SK-N-SH (cell line): ENCODE results near the gene BCL11A. TPM values are rescaled to one million over a fixed set of nuclear protein-coding genes. Genes with fewer than 3 reads are reported as not detected.

Source experiments
- CTCF ChIA-PET: fragments of 300-600, 350-600 bp; formaldehyde crosslinking; extraction: SDS; loops from one replicate; lab custom pipeline; 2021; lab: Yijun Ruan, JAX
- POLR2A ChIA-PET: fragments of 350-600 bp; sonication (Branson Sonifier 250); formaldehyde crosslinking; extraction: SDS; loops from one replicate; lab custom pipeline; 2020; ENCODE audit warnings: antibody characterized with exemption, inconsistent platforms; lab: Yijun Ruan, JAX
- DNase-seq: peaks from one replicate; pipeline ENCODE4 v3.0.0; 2012
- H2AFZ ChIP-seq: fragments of 200-600 bp; sonication (generic); 2 replicates; pipeline ENCODE4 v1.8.1; 2016; ENCODE audit warnings: antibody characterized with exemption, mild to moderate bottlenecking, low read depth
- H3F3A ChIP-seq: fragments of 200-600 bp; sonication (generic); replicated peaks from 2 replicates; pipeline ENCODE3; 2016; ENCODE audit warnings: antibody characterized with exemption, mild to moderate bottlenecking; ENCODE audit not compliant: insufficient read depth
- H3K27ac ChIP-seq, 2 experiments: fragments of 200-500 bp in 1 of 2; fragments of 200-600 bp in 1 of 2; sonication (Bioruptor generic) in 1 of 2; sonication (generic), shearing (Covaris generic) in 1 of 2; 2 replicates each; pipeline versions ENCODE4 v1.5.1 to v1.6.1; 2014 to 2016; ENCODE audit warnings: low read depth in 2 of 2, inconsistent platforms in 1 of 2, low read length in 1 of 2, mild to moderate bottlenecking in 1 of 2, mixed read lengths in 1 of 2
- H3K27me3 ChIP-seq: fragments of 200-600 bp; sonication (generic), shearing (Covaris generic); 2 replicates; pipeline ENCODE4 v1.6.1; 2016; ENCODE audit warnings: mixed run types; ENCODE audit not compliant: insufficient read depth
- H3K36me3 ChIP-seq, 2 experiments: fragments of 200-500 bp in 1 of 2; fragments of 200-600 bp in 1 of 2; sonication (Bioruptor generic) in 1 of 2; sonication (generic) in 1 of 2; replicated peaks in 1 of 2; 2 replicates each; pipeline versions ENCODE3 to v1.5.1; 2014 to 2016; ENCODE audit warnings: low read length in 1 of 2, mild to moderate bottlenecking in 1 of 2; ENCODE audit not compliant: insufficient read depth in 2 of 2, control insufficient read depth in 1 of 2
- H3K4me1 ChIP-seq, 2 experiments: fragments of 200-500 bp in 1 of 2; fragments of 200-600 bp in 1 of 2; sonication (Bioruptor generic) in 1 of 2; sonication (generic), shearing (Covaris generic) in 1 of 2; 2 replicates each; pipeline versions ENCODE4 v1.5.1 to v1.6.1; 2014 to 2016; ENCODE audit warnings: low read depth in 1 of 2, low read length in 1 of 2, mixed run types in 1 of 2; ENCODE audit not compliant: insufficient read depth in 2 of 2, control insufficient read depth in 1 of 2
- H3K4me2 ChIP-seq: fragments of 200-600 bp; sonication (generic), shearing (Covaris generic); 2 replicates; pipeline ENCODE4 v1.6.1; 2017; ENCODE audit warnings: mixed run types
- H3K4me3 ChIP-seq, 2 experiments: fragments of 200-500 bp in 1 of 2; fragments of 200-600 bp in 1 of 2; sonication (Bioruptor generic) in 1 of 2; sonication (generic), shearing (Covaris generic) in 1 of 2; 2 replicates each; pipeline versions ENCODE4 v1.5.1 to v1.8.1; 2014 to 2016; ENCODE audit warnings: low read depth in 2 of 2, inconsistent platforms in 1 of 2, low read length in 1 of 2, mild to moderate bottlenecking in 1 of 2, mixed read lengths in 1 of 2, moderate library complexity in 1 of 2
- H3K79me2 ChIP-seq: fragments of 200-600 bp; sonication (generic); 2 replicates; pipeline ENCODE4 v1.8.1; 2017; ENCODE audit warnings: mild to moderate bottlenecking; ENCODE audit not compliant: insufficient read depth
- H3K9ac ChIP-seq: fragments of 200-600 bp; sonication (generic); 2 replicates; pipeline ENCODE4 v1.6.1; 2017; ENCODE audit warnings: mixed run types
- H3K9me2 ChIP-seq: fragments of 200-600 bp; sonication (generic); 2 replicates; pipeline ENCODE4 v1.6.1; 2017; ENCODE audit warnings: mixed run types
- H3K9me3 ChIP-seq: fragments of 200-600 bp; sonication (generic); 2 replicates; pipeline ENCODE4 v1.6.1; 2017; ENCODE audit warnings: mixed run types, mild to moderate bottlenecking, moderate library complexity
- H4K20me1 ChIP-seq: fragments of 200-600 bp; sonication (generic); 2 replicates; pipeline ENCODE4 v1.6.1; 2017; ENCODE audit warnings: mild to moderate bottlenecking, mixed run types; ENCODE audit not compliant: insufficient read depth
- CHD2 ChIP-seq: fragments of 150-350 bp; IDR thresholded peaks from 2 replicates; pipeline ENCODE4 v1.6.1; 2018; ENCODE audit warnings: low read length; ENCODE audit not compliant: partially characterized antibody
- EZH2phosphoT487 ChIP-seq: fragments of 200-600 bp; sonication (generic); IDR thresholded peaks from 2 replicates; pipeline ENCODE4 v1.6.1; 2017; ENCODE audit warnings: low read depth, mixed run types, mild to moderate bottlenecking, antibody characterized with exemption, moderate library complexity, borderline replicate concordance
- FOXJ3 ChIP-seq: sonication (generic); formaldehyde crosslinking; IDR thresholded peaks from 2 replicates; pipeline ENCODE4 v1.5.1; 2020; ENCODE audit warnings: mild to moderate bottlenecking, missing genetic modification reagents
- JUND ChIP-seq: IDR thresholded peaks from 2 replicates; pipeline ENCODE4 v1.4.0; 2012
- NFIC ChIP-seq: IDR thresholded peaks from 2 replicates; pipeline ENCODE4 v1.4.0; 2012; ENCODE audit warnings: borderline replicate concordance
- RCOR1 ChIP-seq: fragments of 150-350 bp; IDR thresholded peaks from 2 replicates; pipeline ENCODE4 v1.6.1; 2017; ENCODE audit warnings: antibody characterized with exemption, low read length
- TAF1 ChIP-seq: IDR thresholded peaks from 2 replicates; pipeline ENCODE4 v1.6.1; 2012; ENCODE audit warnings: low read depth, mild to moderate bottlenecking, low read length, moderate library complexity, borderline replicate concordance
- YY1 ChIP-seq: IDR thresholded peaks from 2 replicates; pipeline ENCODE4 v1.4.0; 2012; ENCODE audit warnings: low read depth, mild to moderate bottlenecking
- WGBS: methylation state at CpG from one replicate; pipeline ENCODE4 v1.1.6; 2017; ENCODE audit warnings: low lambda C conversion rate; 5-methylcytosine and 5-hydroxymethylcytosine counted together
- polyA plus RNA-seq, 3 experiments: library from polyadenylated mRNA; depleted of rRNA; stranded (reverse); fragments of >200 nt; gene quantifications; 2 replicates each; pipeline ENCODE4 v1.2.3, GENCODE V29; 2012
- TF ChIP-seq, protein P1 (sequence below): fragments of 200-600 bp; sonication (generic); IDR thresholded peaks from 2 replicates; pipeline ENCODE4 v1.6.1; 2017; ENCODE audit warnings: antibody characterized with exemption, mild to moderate bottlenecking, moderate library complexity
- TF ChIP-seq, protein P2 (sequence below): IDR thresholded peaks from 2 replicates; pipeline ENCODE4; 2012

Gene BCL11A
- polyA plus RNA-seq, 1 of the 3 experiments (the other 2 are of a cell fraction), result 1.9 TPM

DNA sequence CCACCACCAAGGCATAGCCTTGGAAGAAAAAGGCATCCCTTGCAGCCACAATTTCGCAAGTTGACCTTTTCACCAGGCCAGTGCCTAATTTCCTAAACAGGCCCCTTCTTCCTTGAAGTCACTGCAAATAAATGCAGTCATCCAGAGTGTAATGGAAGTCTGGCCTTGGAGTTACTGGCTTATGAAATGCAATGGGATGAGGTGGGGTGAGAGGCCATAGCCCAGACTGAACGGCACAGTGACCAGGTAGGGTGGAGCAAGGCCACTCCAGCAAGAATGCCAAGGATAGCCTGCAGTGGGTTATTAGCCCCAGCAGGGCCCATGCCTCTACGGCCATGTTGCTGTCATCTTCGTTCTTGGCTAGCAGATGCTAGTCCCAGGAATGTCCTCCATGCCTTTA, 68.4 kb downstream of the BCL11A start:
- no peaks in the 10 kb centered on the region for H3K27me3 ChIP-seq
- H3K36me3 ChIP-seq, result no peaks in the 10 kb centered on the region
- POLR2A ChIA-PET, result no interaction called here
- peaks cover 25% of the 10 kb centered on the region for H3F3A ChIP-seq
- no peak overlapping the region for H3K4me3 ChIP-seq
- no peaks in the 10 kb centered on the region for H4K20me1 ChIP-seq
- DNase-seq, result no peak
- no peak overlapping the region for H3K9ac ChIP-seq
- H3K79me2 ChIP-seq, result peaks cover 14% of the 10 kb centered on the region; the same call in 1 of the 2 replicates
- H2AFZ ChIP-seq, result no peak overlapping the region
- H3K4me2 ChIP-seq, result no peak overlapping the region
- no peaks in the 10 kb centered on the region for H3K9me2 ChIP-seq
- CTCF ChIA-PET, result no interaction called here
- peaks cover 0 to 35% of the 10 kb centered on the region in 2 experiments; a peak in 3 of 4 replicates for H3K4me1 ChIP-seq
- peak overlapping the region in 1 of 2 experiments; percentile 97; a peak in 1 of 4 replicates for H3K27ac ChIP-seq
- TF ChIP-seq CHD2 (no peak), FOXJ3 (CRISPR knock-in tag) (no peak), JUND (no peak), YY1 (no peak), EZH2phosphoT487 (no peak), TAF1 (no peak), RCOR1 (no peak)
- TF ChIP-seq, protein P1, sequence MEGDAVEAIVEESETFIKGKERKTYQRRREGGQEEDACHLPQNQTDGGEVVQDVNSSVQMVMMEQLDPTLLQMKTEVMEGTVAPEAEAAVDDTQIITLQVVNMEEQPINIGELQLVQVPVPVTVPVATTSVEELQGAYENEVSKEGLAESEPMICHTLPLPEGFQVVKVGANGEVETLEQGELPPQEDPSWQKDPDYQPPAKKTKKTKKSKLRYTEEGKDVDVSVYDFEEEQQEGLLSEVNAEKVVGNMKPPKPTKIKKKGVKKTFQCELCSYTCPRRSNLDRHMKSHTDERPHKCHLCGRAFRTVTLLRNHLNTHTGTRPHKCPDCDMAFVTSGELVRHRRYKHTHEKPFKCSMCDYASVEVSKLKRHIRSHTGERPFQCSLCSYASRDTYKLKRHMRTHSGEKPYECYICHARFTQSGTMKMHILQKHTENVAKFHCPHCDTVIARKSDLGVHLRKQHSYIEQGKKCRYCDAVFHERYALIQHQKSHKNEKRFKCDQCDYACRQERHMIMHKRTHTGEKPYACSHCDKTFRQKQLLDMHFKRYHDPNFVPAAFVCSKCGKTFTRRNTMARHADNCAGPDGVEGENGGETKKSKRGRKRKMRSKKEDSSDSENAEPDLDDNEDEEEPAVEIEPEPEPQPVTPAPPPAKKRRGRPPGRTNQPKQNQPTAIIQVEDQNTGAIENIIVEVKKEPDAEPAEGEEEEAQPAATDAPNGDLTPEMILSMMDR, result no peak
- H3K9me3 ChIP-seq, result no peaks in the 10 kb centered on the region
- whole genome bisulfite sequencing, result 85% methylated on average over 4 of the region's 4 CpGs

DNA sequence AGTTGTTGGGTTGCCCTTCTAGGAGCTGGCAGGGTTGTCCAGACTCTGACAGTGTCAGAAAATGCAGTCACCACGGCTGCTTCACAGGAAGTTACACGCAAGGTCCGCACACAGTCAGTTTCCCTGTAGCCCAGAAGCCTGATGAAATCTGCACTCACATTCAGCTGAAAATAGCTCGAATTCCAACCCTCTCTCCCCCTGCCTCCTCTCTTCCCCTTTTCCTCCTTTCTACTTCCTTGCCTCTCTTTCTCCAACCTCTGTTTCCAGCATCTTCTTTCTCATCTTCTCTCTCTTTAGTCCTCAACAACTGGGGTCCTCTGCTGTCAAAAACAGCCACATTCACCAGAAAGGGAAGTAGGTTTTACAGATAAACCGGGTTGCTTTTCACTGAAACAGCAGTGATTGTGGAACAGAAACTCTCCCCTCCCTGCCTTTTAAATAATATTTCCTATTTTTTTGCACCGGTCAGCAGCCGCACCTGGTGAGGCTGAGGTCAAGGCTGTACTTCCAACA, 69.3 kb downstream of the BCL11A start:
- WGBS, result 42% methylated on average over 7 of the region's 7 CpGs
- no peak for TF ChIP-seq NFIC
- TF ChIP-seq, protein P2, sequence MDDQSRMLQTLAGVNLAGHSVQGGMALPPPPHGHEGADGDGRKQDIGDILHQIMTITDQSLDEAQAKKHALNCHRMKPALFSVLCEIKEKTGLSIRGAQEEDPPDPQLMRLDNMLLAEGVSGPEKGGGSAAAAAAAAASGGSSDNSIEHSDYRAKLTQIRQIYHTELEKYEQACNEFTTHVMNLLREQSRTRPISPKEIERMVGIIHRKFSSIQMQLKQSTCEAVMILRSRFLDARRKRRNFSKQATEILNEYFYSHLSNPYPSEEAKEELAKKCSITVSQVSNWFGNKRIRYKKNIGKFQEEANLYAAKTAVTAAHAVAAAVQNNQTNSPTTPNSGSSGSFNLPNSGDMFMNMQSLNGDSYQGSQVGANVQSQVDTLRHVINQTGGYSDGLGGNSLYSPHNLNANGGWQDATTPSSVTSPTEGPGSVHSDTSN, result peak; percentile 39; the same call in 1 of the 2 replicates
- TF ChIP-seq, all 33 proteins: peak for 1
- Histone ChIP-seq H3K4me3 (peak overlapping the region; percentile 9 to 37; a peak in 3 of 4 replicates), H3K36me3 (no peaks in the 10 kb centered on the region), H3K27ac (peak overlapping the region; percentile 64 to 97; a peak in 3 of 4 replicates), H3K9me3 (no peaks in the 10 kb centered on the region), H3K79me2 (peaks cover 14% of the 10 kb centered on the region; the same call in 1 of the 2 replicates), H4K20me1 (no peaks in the 10 kb centered on the region), H2AFZ (peak overlapping the region; percentile 75), H3K4me2 (peak overlapping the region; percentile 74), H3K9me2 (no peaks in the 10 kb centered on the region), H3K27me3 (no peaks in the 10 kb centered on the region), H3K4me1 (peaks cover 0 to 35% of the 10 kb centered on the region in 2 experiments; a peak in 3 of 4 replicates), H3F3A (peaks cover 25% of the 10 kb centered on the region), H3K9ac (peak overlapping the region; percentile 83)
- ChIA-PET POLR2A (no interaction called here), CTCF (interaction anchor here (1.2 kb wide), 1 partner anchor 66 kb away, joined by 3 read pairs; no protein-coding TSS in a partner anchor)
- no peak for DNase-seq
